GM10847 (cell line): ENCODE data around the gene OGDH.

Experiments
- POLR2A ChIP-seq: IDR thresholded peaks from 2 replicates; pipeline ENCODE4 v1.6.1; 2011; ENCODE audit not compliant: insufficient read length; ENCODE audit errors: extremely low read depth

The OGDH gene

DNA sequence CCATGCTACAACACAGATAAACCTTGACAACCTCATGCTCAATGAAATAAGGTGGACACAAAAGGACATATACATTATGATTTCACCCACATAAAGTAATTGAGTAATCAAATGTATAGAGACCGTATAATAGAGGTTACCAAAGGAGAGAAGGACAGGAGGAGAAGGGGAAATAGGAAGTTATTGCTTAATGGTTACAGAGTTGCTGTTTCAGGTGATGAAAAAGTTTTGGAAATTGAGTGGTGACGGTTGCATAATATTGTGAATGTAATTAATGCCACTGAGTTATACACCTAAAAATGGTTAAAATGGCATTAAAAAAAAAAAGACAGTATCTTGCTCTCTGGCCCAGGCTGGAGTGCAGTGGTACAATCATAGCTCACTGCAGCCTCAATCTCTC is 1.5 kb upstream of the OGDH start:
- TF ChIP-seq POLR2A = no peak

- no peak for TF ChIP-seq POLR2A
Observed at GRCh38 chr7:44607141-44608068, 978 bp downstream of the OGDH start.

DNA sequence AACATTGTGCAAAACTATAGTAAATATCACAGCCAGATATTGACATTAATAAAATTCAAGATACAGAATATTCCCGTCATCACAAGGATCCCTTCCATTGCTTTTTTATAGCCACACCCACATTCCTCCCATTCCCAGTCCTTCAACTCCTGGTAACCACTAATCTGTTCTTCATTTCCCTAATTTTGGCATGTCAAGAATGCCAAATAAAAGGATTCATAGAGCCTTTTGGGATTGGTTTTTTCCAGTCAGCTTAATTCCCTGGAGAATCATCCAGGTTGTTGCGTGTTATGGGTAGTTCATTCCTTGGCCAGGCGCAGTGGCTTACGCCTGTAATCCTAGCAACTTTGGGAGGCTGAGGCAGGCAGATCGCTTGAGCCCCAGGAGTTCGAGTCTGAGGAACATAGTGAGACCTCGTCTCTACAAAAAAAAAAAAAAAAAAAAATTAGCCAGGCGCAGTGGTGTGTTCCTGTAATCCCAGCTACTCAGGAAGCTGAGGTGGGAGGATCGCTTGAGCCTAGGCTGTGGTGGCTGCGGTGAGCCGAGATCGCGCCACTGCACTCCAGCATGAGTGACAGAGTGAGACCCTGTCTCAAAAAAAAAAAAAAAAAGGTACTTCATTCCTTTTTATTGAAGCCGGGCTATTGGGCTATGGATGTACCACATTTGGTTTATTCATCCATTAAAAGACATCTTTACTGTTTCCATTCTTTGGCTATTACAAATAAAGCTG is 2.7 kb downstream of the OGDH start:
- no peak for TF ChIP-seq POLR2A

- no peak for TF ChIP-seq POLR2A
Observed at GRCh38 chr7:44609829-44610228, 3.4 kb downstream of the OGDH start.

- no peak for TF ChIP-seq POLR2A
Observed at GRCh38 chr7:44615149-44615611, 8.8 kb downstream of the OGDH start.

- no peak for TF ChIP-seq POLR2A
Observed at GRCh38 chr7:44615793-44616192, 9.4 kb downstream of the OGDH start.

GRCh38 chr7:44616545-44616944 is 10.1 kb downstream of the OGDH start:
- no peak for TF ChIP-seq POLR2A

- no peak for TF ChIP-seq POLR2A
Observed at GRCh38 chr7:44617225-44617890, 10.9 kb downstream of the OGDH start.

DNA sequence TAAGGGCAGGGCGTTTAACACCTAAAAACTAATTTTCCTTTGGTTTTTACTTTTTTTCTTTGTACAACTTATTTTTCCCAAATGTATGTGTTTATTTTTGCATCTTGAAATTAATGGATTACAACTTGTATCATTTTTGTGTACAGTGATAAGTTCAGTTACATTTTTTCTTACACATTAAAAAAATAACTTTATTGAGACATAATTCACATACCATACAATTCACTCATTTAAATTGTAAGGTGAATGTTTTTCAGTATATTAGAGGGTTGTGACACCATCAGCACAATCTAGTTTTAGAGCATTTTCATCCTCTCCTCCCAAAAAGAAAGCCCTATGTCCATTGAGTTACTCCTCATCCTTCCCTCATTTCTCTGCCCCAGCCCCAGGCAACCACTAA is 11.6 kb downstream of the OGDH start:
- no peak for TF ChIP-seq POLR2A

DNA sequence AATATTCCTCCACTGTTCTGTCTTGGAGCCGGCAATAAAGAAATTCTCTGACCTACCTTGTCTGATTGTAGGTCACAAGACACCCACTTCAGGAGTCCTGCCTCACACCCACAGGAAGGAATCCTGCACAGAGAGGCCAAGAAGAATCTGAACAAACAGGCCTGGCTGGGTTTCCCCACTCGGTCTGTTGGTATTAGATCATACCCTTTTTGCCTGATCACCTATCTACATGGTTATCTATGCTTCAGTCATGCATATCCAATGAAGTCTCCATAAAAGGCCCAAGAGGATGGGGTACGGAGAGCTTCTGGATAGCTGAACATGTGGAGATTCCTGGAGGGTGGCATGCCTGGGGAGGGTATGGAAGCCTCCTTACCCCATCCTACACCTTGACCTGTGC is 12.3 kb downstream of the OGDH start:
- TF ChIP-seq POLR2A = no peak

- no peak for TF ChIP-seq POLR2A
Observed at GRCh38 chr7:44621034-44621749, 14.8 kb downstream of the OGDH start.

- TF ChIP-seq POLR2A = no peak
Observed at GRCh38 chr7:44621750-44622103, 15.3 kb downstream of the OGDH start.

DNA sequence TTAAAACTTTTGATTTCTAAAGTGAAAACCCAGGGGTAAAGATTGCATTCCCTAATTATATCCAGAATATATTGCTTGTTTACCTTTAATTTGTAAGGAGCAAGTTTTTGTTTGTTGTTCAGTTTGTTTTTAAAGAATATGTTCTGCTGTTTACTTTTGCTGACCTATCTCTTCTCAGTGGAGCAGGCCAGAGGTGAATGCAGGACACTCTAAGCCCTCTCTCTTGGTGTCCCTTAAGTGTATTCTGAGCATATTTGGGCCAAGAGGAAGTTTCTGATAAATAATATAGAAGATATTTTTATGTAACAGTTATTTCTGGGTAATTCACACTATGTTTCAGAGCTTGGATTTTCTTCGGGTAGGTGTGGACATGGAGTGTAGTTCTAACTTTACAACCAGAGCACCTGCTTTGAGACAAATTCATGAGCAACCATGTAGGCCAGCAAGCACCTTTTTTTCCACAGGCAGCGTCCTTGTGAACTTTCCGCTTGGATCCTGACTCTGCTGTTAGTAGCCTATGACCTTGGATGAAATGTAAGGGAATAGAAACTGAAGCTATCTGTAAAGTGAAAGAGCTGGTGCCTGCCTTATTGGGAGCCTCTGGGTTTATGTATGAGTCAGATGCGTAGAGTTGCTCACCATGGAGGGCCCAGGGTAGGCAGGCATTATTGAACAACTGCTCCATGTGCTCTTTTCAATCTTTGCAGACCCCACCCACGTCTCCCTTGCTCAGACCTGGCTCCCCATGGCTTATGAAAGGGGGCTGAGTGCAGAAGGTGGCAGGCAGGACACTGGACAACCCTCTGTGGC is 16.1 kb downstream of the OGDH start:
- TF ChIP-seq POLR2A = no peak

GRCh38 chr7:44624318-44624717 is 17.9 kb downstream of the OGDH start:
- no peak for TF ChIP-seq POLR2A

DNA sequence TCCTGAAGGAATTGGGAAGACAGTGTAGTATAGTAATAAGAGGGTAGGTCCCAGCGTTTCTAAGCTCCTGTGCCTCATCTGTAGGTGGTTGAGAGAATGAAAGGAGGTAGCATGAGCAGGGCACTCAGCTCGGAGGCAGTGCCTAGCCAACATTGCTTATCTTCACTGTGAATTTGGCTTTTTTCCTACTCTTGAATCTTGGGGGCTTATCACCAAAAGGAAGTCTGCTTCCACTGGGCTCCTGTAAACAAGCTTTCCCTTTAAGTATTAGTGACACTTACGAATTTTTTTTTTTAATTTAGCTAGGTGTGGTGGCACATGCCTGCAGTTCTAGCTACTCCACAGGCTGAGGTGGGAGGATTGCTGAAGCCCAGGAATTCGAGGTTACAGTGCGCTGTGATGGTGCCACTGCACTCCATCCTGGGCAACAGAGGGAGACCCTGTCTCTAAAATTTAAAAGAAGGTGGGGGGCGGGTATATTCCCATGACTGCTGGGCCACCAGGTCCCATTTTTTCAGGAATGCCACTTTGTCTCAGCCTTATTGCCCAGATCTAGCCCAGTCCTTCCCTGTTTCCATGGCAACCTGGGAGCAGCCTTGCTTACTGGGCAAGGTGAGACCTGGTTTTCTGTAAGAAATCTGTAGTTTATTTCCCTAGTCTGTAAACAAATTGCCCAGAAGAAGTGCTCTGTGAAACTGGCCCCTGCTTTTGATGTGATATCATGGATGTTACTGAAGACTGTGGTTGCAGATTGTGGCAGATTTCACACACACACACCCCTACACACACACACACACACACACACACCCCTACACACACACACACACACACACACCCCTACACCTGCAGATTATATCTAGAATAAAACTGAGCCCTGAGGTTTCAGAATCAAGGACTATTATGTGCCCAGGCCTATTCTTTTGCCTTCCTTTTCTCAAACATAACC is 19.4 kb downstream of the OGDH start:
- no peak for TF ChIP-seq POLR2A
